HEK293T (cell line): Measurements from ENCODE around the gene SEMA3C.
A peak's percentile ranks its signal among the peaks of the same experiment; 100 is the strongest.

Experiments used
- CTCF ChIA-PET: fragments of 350-600 bp; formaldehyde crosslinking; extraction: SDS; loops from one replicate; lab custom pipeline; 2021; ENCODE audit warnings: antibody characterized with exemption, inconsistent platforms; lab: Yijun Ruan, JAX
- POLR2A ChIA-PET: fragments of 350-600 bp; formaldehyde crosslinking; extraction: SDS; loops from one replicate; lab custom pipeline; 2020; ENCODE audit warnings: antibody characterized with exemption, inconsistent platforms; lab: Yijun Ruan, JAX
- DNase-seq: peaks from one replicate; pipeline ENCODE4 v3.0.0; 2012; ENCODE audit warnings: mixed read lengths; ENCODE audit errors: extremely low spot score
- ARNT ChIP-seq: fragments of 450-650 bp; IDR thresholded peaks from 2 replicates; pipeline ENCODE4 v1.6.1; 2017; ENCODE audit warnings: mild to moderate bottlenecking
- BHLHE40 ChIP-seq: fragments of 450-650 bp; IDR thresholded peaks from 2 replicates; pipeline ENCODE4 v1.6.1; 2016; ENCODE audit warnings: mild to moderate bottlenecking, moderate library complexity, borderline replicate concordance
- ELF4 ChIP-seq: fragments of 450-650 bp; IDR thresholded peaks from 2 replicates; pipeline ENCODE4 v1.6.1; 2017; ENCODE audit warnings: antibody characterized with exemption
- FOXK2 ChIP-seq: fragments of 450-650 bp; IDR thresholded peaks from 2 replicates; pipeline ENCODE4 v1.6.1; 2016; ENCODE audit warnings: mild to moderate bottlenecking
- HDGF ChIP-seq: fragments of 450-650 bp; IDR thresholded peaks from 2 replicates; pipeline ENCODE4 v1.6.1; 2017; ENCODE audit warnings: antibody characterized with exemption, borderline replicate concordance
- LEF1 ChIP-seq: fragments of 450-650 bp; IDR thresholded peaks from 2 replicates; pipeline ENCODE4 v1.6.1; 2017; ENCODE audit warnings: mild to moderate bottlenecking, borderline replicate concordance
- NFRKB ChIP-seq: fragments of 450-650 bp; IDR thresholded peaks from 2 replicates; pipeline ENCODE4 v1.6.1; 2016; ENCODE audit warnings: mild to moderate bottlenecking, moderate library complexity
- SP1 ChIP-seq: fragments of 450-650 bp; IDR thresholded peaks from 2 replicates; pipeline ENCODE4 v1.6.1; 2017
- SUZ12 ChIP-seq: fragments of 450-650 bp; IDR thresholded peaks from 2 replicates; pipeline ENCODE4 v1.6.1; 2016; ENCODE audit warnings: mild to moderate bottlenecking
- TARDBP ChIP-seq: fragments of 450-650 bp; IDR thresholded peaks from 2 replicates; pipeline ENCODE4 v1.6.1; 2016
- ZNF384 ChIP-seq: fragments of 450-650 bp; IDR thresholded peaks from 2 replicates; pipeline ENCODE4 v1.6.1; 2016
- TF ChIP-seq, protein P1 (sequence below): fragments of 450-650 bp; IDR thresholded peaks from 2 replicates; pipeline ENCODE4 v1.6.1; 2016

Gene SEMA3C

GRCh38 chr7:80699721-80700256, 219.1 kb downstream of the SEMA3C start:
- DNase-seq, result no peak

GRCh38 chr7:80699045-80699638, 219.7 kb downstream of the SEMA3C start:
- ChIA-PET POLR2A (no interaction called here), CTCF (interaction anchor here (0.6 kb wide), 1 partner anchor 759 kb away, joined by 5 read pairs; no protein-coding TSS in a partner anchor)
- peak; percentile 33 for DNase-seq
- no peak for TF ChIP-seq SP1
- no peak for TF ChIP-seq ZNF384
- no peak for TF ChIP-seq FOXK2
- peak; percentile 75 for TF ChIP-seq ARNT
- TF ChIP-seq, protein P1, sequence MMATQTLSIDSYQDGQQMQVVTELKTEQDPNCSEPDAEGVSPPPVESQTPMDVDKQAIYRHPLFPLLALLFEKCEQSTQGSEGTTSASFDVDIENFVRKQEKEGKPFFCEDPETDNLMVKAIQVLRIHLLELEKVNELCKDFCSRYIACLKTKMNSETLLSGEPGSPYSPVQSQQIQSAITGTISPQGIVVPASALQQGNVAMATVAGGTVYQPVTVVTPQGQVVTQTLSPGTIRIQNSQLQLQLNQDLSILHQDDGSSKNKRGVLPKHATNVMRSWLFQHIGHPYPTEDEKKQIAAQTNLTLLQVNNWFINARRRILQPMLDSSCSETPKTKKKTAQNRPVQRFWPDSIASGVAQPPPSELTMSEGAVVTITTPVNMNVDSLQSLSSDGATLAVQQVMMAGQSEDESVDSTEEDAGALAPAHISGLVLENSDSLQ, result no peak

More at GRCh38 chr7:80699721-80700256, 219.1 kb downstream of the SEMA3C start:
- TF ChIP-seq HDGF (no peak), SUZ12 (no peak), TARDBP (no peak), LEF1 (no peak), ZNF384 (no peak), SP1 (no peak), NFRKB (no peak), FOXK2 (no peak), BHLHE40 (no peak), ELF4 (no peak)
- TF ChIP-seq, protein P1, result no peak
- CTCF ChIA-PET, result no interaction called here
- POLR2A ChIA-PET, result no interaction called here
